GM19351 (cell line): ENCODE data around the gene C3orf80.
"Not testable (repeated sequence)": the region's sequence is repeated elsewhere in the genome, so short reads cannot be mapped to it uniquely, and the experiment has no call there.

ENCODE experiments used
- ATAC-seq: cut with Tn5 transposase; IDR thresholded peaks from one replicate; pipeline ENCODE4 v1.9.1; 2021; ENCODE audit warnings: mild to moderate bottlenecking, moderate library complexity; ENCODE audit not compliant: unreplicated experiment

The C3orf80 gene

DNA sequence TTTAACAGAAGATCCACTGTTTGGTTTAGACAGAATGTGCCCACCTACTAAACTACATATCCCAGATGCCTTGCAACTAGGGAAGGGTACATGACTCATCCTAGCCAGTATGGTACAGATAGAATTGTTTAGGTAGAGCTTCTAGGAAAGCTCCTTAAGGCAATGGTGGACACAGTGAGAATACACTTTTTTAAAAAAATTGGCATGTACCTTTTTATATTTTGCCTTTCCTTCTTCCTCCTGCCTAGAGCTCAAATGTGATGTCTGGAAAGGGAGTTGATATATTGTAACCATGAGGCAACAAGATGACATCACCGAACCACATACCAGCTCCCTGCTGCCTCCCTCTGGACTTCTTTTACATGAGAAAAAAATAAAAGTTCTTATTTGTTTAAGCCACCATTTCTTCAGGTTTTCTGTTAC, 14.4 kb upstream of the C3orf80 start:
- peak; percentile 79 for ATAC-seq

GRCh38 chr3:160213191-160213590, 12.0 kb upstream of the C3orf80 start:
- no peak for ATAC-seq

- no peak for ATAC-seq
Measured at GRCh38 chr3:160217675-160218074, 7.5 kb upstream of the C3orf80 start.

DNA sequence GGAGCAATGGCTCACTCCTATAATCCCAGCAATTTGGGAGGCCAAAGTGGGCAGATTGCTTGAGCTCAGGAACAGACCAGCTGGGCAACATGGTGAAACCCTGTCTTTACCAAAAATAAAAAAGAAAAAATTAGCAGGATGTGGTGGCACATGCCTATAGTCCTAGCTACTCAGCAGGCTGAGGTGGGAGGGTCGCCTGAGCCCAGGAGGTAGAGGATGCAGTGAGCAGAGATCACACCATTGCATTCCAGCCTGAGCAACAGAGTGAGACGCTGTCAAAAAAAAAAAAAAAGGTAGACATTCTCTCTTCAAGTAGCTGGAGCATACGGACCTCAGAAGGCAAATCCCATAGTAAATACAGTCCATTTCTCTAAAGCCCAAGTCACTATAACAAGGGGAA, 7.1 kb upstream of the C3orf80 start:
- no peak for ATAC-seq

GRCh38 chr3:160220038-160220437, 5.2 kb upstream of the C3orf80 start:
- ATAC-seq: no peak

DNA sequence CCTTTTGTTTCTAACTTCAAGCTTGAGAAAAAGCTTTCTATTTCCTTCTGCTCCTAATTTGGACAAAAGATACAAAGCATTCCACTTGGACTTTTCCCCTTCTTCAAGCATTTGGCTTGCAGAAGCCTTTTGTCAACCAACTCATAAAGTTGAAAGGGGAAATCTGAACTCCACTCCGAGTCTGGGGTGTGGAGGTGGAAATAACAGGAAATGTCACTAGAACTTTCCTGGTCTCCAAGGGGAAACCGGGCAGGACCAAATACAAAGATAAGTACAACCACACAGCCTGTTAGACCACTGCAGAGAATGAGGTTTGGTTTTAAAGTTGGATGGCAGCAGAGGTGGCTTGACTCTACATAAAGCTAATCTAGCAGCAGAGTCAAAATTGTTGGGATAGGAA, 4.2 kb upstream of the C3orf80 start:
- ATAC-seq: no peak

DNA sequence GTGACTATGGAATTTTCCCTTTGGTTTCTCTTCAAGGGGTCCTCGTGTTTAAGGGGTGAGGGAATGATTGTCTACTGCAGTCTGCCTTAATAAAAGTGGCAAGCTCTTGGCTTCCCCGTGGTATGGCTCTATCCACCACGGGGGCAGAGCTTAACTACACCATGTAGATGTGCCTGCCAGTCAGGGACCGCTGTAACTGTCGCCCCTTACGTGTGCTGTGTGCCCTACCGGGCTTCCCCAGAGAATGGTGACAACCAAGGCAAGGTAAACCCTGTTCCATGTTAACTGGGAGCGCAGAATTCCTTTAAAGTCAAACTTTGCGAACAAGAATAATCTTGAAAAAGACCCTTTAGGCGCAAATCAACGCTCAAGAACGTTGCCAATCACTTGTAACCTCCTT, 966 bp upstream of the C3orf80 start:
- no peak for ATAC-seq

DNA sequence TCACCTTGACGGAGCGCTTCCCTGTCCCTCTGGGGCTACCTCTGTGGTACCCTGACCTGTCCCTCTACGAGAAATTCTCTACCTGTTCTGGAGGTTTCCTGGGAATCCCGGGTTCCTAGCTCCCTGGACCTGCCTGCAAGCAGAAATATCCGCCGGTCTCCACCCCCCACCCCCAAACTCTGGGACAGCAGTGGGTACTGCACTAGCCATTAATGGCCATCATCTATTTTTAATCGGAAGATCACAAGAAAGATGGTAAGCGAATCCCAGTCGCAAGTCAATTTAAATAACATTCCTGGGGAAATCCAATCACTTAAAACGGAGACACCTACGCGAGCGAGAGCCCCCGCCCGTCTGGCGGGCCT, 429 bp upstream of the C3orf80 start:
- no peak for ATAC-seq

DNA sequence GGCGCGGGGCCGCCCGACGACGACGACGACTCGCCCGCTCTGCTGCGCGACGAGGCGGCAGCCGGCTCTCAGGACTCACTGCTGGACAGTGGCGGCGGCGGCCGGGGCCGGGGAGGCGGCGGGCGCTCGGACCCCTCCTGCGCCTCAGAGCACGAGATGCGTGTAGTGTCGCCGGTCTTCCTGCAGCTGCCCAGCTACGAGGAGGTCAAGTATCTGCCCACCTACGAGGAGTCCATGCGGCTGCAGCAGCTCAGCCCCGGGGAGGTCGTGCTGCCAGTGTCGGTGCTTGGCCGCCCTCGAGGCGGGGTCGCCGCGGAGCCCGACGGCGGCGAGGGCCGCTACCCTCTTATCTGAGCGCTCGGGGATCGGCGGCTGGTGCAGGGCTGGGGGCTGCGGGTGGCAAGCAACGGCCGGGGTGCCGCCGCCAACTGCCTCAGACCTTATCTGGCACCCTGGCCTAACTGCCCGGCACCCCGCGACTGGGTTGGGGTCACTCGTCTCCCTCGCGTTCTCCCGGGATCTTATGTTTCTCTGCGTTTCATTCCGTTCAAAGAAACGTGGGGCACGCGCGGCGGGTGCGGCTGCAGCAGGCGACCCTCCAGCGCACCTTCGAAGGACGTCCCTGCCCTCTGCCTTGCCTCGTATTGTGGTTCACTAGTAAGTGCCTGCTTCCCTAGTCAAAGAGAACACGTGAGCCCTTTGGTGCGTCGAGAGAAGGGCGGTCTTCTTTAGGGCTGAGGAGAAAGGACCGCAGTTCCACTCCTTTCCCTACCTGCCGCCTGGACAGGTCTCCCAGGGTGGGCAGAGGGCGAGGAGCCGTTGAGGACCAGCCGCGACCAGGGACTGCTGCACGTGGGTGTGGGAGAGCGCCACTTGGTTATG, 1.0 kb downstream of the C3orf80 start:
- peak; percentile 25 for ATAC-seq

DNA sequence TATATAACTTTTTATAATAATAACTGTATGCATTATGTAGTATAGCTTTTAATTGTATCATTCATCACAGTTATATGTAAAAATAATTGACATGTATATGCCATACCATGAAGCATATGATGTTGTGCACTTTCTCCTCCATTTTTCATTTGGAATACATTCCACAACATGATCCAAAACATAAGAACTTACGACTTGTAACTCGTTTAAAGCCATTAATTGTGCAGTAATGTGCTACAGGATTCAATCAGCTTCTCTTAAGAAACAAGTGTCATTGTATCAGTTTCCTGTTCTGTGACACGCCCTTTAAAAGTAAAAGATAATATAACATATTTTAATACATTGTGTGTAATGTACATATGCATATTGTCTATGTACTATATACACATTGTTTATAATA, 2.2 kb downstream of the C3orf80 start:
- no peak for ATAC-seq

GRCh38 chr3:160232014-160232413, 6.8 kb downstream of the C3orf80 start:
- ATAC-seq: no peak

- not testable (repeated sequence) for ATAC-seq
Measured at GRCh38 chr3:160240719-160241118, 15.5 kb downstream of the C3orf80 start.

GRCh38 chr3:160245261-160245800, 20.1 kb downstream of the C3orf80 start:
- no peak for ATAC-seq

DNA sequence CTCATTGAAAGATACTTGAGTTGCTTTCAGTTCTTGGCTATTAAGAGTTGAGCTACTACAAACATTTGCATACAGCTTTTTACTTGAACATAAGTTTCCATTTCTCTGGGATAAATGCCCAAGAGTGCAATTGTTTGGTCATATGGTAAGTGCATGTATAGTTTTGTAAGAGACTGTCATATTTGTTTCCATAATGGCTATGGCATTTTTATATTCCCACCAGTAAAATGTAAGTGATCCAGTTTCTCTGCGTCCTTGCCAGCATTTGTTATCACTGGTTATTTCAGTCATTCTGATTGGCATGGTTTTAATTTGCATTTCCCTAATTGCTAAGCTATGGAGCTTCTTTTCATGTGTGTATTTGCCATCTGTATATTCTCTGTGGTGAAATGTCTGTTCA, 22.5 kb downstream of the C3orf80 start:
- no peak for ATAC-seq

DNA sequence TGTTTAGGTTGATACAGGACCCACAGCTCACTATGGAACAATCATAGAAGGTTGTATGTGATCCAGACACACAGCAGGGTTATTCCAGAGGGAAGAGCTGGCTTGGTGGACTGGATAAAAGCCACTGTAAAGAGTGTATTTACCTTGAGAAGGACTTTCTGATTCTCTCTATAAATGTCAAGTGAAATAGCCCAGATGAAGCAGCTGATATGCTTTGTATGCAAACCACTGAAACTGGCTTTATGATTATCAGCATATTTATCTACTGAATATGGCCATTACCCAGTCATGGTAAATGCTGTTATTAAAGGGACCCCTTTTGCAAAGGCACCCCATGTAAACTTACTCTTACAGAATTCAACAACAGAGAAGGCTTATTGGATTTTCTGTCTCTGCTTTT, 28.1 kb downstream of the C3orf80 start:
- ATAC-seq: no peak

DNA sequence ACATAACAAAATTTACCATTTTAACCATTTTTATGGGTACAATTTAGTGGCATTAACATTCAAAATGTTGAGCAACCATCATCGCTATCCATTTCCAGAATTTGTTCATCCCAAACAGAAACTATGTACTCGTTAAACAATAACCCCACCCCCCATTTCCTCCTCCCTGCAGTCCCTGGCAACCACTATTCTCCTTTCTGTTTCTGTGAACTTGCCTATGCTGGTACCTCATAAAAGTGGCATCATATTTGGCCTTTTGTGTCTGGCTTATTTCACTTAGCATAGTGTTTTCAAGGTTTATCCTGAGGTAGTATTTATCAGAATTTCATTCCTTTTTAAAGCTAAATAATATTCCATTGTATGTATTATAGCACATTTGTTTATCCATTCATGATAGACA, 32.4 kb downstream of the C3orf80 start:
- ATAC-seq: no peak

DNA sequence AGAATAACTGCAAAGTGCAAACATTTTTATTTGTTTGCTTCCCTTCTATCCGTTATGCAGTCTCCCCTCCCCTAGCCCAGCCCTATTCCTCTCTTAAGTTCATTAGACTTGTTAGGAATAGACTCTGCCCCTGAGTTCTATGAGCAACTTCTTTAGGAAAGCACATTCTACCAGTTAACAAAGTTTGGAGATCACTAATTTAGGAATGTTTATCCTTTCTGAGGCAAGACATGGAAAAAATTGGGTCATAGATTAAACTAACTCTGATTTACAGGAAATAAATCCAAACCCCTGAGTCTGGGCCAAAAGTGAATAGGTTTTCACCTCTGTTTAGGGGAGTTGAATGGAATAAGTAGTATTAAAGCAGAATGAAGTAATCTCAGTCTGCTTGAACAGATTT, 34.4 kb downstream of the C3orf80 start:
- ATAC-seq: no peak

DNA sequence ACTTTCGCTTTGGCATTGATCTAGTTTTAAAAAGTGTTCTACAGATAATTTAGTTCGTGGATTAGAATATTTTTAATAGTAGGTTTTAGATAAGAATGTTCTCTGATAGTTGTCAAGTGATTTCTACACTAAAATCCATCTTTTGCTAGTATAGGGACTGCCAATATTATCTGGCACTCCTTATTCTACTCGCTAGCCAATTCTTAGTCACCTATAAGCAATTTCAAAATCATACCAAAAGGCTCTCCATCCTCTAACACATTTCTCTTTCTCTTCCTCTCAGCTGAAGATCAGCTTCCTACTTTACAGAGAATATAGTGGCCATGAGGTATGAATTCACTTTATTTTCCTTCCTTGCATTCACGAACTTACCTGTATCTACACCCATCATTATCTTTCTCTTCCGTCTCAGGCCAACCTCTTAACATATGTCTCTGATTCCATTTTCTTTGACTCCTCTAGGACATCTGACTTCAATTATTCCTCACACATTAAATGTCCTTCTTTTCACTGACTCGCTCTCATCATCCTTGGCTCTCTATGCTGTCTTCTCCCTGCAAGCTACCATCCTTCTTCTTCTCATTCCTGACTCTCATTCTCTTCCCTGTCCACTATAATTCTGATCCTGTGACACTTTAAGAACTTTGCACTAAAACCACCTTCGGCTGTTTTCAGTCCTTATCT, 35.5 kb downstream of the C3orf80 start:
- no peak for ATAC-seq

- ATAC-seq: no peak
Measured at GRCh38 chr3:160265088-160265487, 39.9 kb downstream of the C3orf80 start.
